NB4 (cell line): Measurements from ENCODE around the gene ATP1A4.

ENCODE experiments used
- DNase-seq: peaks from one replicate; pipeline ENCODE4 v3.0.0; 2010; ENCODE audit warnings: low read depth
- H3K4me3 ChIP-seq: one replicate; pipeline ENCODE4 v1.5.1; 2011; ENCODE audit warnings: mild to moderate bottlenecking, low read depth, low read length, moderate library complexity
- CTCF ChIP-seq: IDR thresholded peaks from one replicate; pipeline ENCODE4 v1.5.1; 2012; ENCODE audit warnings: low read depth, low read length
- MAX ChIP-seq: IDR thresholded peaks from 2 replicates; pipeline ENCODE4 v1.6.1; 2011; ENCODE audit warnings: low read depth, low read length
- MYC ChIP-seq: IDR thresholded peaks from 2 replicates; pipeline ENCODE4 v1.6.1; 2011; ENCODE audit warnings: low read depth, low read length
- POLR2A ChIP-seq: IDR thresholded peaks from 2 replicates; pipeline ENCODE4 v1.6.1; 2011; ENCODE audit warnings: mild to moderate bottlenecking; ENCODE audit not compliant: insufficient read length; ENCODE audit errors: extremely low read depth

Gene ATP1A4

GRCh38 chr1:160118928-160119327 is 32.5 kb upstream of the ATP1A4 start:
- TF ChIP-seq POLR2A (no peak), CTCF (no peak), MAX (no peak), MYC (no peak)
- no peak overlapping the region for H3K4me3 ChIP-seq
- DNase-seq, result no peak

GRCh38 chr1:160120797-160121196 is 30.6 kb upstream of the ATP1A4 start:
- no peak for TF ChIP-seq MYC
- no peak for TF ChIP-seq CTCF
- TF ChIP-seq POLR2A, result no peak
- no peak for TF ChIP-seq MAX
- H3K4me3 ChIP-seq, result no peak overlapping the region
- DNase-seq, result no peak

- TF ChIP-seq MAX (no peak), CTCF (no peak), MYC (no peak), POLR2A (no peak)
- DNase-seq, result no peak
- no peak overlapping the region for H3K4me3 ChIP-seq
Observed at GRCh38 chr1:160121388-160121787, 30.0 kb upstream of the ATP1A4 start.

GRCh38 chr1:160122978-160123495 is 28.4 kb upstream of the ATP1A4 start:
- no peak for TF ChIP-seq MAX
- TF ChIP-seq POLR2A, result no peak
- no peak for TF ChIP-seq MYC
- TF ChIP-seq CTCF, result no peak
- no peak overlapping the region for H3K4me3 ChIP-seq
- DNase-seq, result no peak

- DNase-seq, result no peak
- no peak for TF ChIP-seq MAX
- no peak for TF ChIP-seq CTCF
- no peak for TF ChIP-seq POLR2A
- no peak for TF ChIP-seq MYC
Observed at GRCh38 chr1:160123726-160124125, 27.7 kb upstream of the ATP1A4 start.

More at GRCh38 chr1:160123726-160124125, 27.7 kb upstream of the ATP1A4 start:
- no peak overlapping the region for H3K4me3 ChIP-seq
